NCI-H1092 (cell line): Measurements from ENCODE around the gene KRT80.

ENCODE experiments used
- DNase-seq: peaks from one replicate; lab custom pipeline; 2025; lab: John Stamatoyannopoulos, UW

The KRT80 gene

DNA sequence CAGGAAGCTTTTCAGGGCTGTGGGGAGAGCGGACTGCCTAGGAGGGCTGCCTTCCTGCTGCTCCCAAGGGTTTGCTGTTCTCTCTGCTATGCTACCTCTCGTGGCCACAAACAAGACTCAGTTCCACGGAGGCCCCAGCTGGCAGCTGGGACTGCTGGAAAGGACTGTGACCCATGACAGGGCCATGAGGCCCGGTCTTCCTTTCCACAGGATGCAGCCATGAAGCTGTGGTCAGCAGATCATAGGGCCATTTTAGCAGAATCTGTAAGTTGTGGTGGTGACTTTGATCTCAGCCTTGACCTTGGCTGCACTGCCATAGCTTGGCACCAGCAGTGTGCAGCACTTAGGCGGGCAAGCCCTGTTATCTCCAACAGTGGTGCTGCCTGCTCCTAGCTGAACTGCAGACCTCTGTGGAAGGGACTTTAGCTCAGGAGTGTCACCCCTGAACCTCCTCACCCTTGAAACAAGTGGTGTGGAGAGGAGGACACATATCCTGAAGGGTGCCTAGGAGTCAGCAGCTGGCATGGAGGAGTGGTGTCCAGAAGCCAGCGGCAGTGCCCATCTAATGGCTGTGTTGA is 12.3 kb downstream of the KRT80 start:
- DNase-seq: no peak

DNA sequence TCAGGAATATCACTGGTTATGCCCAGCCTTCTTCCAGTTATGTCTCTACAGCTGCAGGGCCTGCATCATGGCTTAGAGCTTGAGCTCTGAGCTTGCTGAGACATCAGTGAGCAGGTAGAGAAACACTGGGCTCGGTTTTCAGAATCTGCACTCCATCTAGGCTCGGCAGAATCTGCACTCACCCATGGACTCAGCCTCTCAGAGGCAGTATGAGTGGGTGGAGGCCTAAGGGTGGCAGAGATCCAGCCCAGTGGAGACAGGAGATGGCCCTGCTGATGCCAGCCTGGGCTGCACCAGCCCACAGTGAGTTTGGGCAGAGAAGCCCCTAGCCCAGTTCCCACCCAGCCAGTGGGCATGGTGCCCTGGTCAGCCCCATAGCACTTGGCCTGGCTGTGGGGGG is 12.8 kb downstream of the KRT80 start:
- no peak for DNase-seq

DNA sequence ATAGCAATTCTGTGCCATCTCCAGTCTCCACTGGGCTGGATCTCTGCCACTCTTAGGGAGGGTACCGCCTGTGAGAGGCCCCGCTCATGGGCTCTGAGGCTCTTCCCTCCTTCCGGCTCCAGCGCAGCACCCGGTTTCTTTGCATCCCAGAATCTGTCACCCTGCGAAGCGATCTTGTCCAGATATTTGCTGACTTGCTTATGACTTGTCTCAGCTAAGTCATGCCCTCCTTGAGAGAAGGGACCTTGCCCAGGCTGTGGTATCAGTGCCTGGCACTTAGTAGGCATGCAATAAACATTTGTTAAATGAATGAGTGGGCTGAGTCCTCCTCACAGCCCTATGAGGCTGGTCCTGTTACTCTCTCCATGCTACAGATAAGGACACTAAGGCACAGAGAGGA is 13.4 kb downstream of the KRT80 start:
- no peak for DNase-seq

DNA sequence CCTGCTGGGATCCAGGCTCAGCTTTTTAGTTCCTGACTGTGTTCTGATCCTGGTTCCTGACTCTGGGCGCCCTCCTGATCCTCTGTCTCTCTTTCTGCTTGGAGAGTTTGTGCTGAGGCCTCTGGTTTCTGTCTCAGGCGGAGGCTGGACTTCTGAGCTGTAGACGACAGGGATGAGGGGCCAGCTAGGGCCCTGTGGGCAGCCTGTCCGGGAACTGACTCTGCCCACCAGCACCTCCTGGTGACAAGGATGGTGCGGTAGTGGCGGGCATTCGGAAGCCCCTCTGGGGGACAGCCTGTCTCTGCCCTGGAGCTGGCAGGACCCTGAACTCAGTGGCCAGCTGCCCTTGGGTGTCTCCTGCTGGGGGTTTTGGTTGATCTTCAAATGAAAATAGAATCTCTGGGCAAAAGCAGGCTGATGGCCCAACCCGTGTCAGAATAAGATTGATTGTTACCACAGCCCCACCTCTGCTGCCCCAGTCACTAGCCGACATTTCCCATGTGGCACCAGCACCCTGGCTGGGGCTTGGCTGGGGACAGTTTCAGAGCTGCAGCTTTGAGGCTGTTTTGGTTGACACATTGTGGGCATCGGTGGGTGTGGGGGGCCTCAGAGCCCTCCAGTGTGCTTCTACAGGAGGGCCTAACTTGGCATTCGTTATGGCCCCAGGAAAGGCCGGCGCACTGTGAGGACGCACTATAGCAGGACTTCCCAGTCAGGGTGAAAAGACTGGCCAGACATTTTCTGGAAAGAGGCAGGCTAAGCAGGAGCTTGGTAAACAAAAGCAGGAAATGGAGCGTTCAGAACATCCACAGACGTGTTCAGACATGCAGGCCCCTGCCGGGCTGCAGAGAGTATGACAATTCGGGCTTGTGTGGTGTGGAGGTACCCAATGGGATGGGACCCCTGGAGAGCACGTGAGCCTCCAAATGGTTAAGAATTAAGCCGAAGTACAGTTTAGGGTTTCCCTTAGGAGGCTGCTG is 16.2 kb downstream of the KRT80 start:
- DNase-seq: no peak

DNA sequence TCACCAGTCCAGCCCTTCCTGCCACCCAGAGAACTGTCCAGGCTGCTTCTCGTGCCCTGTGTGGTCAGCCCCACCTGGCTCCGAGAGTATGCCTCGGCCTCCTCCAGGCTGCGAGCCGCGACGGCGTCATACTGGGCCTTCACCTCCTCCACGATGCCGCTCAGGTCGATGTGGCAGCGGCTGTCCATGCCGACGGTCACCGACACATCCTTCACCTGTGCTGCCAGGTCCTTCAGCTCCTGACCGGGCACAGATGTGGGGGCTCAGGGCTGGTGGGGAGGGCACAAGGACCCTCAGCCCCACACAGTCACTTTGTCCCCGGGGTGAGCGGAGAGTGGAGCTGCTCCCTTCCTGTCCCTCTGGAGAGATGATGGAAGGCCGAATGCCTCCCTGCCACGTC is 18.3 kb downstream of the KRT80 start:
- no peak for DNase-seq

DNA sequence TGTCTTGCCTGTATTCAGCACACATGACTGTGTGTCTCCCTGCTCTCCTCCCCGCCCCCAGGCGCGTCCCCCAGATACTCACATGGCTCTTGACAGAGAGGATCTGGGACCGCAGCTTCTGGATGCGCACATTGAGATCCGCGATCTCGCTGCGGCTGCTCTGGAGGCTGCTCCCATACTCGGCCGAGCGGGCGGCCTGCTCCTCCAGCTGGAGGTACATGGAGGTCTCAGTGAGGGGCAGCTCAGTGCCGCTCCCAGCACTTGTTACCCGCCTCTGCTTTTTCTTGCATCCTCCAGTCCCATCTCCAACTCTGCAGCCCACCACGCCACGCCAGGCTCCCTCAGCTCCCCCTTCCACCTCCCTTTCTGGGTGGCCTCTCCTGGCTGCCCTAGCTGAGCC is 18.9 kb downstream of the KRT80 start:
- DNase-seq: no peak

DNA sequence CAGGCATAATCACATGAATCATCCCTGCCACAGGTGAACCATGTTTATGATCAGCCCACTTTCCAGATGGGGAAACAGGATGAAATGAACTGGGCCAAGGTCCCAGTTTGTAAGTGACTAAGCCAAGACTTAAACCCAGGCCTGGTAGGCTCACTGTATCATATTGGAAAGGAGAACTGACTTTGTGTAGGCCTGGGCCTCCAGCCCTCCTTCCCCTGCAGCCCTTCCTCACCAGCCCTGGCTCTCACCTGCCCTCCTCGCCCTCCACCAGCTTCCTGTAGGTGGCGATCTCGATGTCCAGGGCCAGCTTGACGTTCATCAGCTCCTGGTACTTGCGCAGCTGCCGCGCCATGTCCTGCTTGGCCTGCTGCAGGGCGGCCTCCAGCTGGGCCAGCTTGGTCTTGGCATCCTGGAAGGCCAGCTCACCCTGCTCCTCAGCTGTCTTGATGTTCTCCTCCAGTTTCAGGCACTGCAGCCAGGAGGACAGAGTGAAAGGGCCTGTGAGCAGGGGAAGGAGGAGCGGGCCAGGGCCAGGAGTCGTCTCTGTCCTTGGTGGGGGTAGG is 19.8 kb downstream of the KRT80 start:
- DNase-seq: peak; percentile 2

DNA sequence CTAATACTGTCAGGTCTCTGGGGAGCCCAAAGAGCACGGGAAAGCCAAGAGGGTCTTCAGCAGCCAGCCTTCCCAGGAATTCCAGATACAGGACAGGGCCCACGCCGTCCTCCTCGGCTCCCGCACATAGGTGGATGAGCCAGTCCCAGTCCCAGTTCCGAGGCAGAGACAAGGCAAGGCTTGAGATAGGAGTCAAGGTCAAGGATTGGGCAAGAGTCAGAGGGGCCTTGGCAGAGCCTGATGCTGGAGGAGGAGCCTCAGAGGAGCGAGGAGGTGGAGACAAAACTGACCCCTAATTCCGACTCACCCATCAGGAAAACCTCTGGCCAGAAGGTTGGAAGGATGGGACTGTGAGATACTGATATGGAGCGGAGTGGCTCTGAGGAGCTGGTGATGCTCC is 21.0 kb downstream of the KRT80 start:
- DNase-seq: no peak

DNA sequence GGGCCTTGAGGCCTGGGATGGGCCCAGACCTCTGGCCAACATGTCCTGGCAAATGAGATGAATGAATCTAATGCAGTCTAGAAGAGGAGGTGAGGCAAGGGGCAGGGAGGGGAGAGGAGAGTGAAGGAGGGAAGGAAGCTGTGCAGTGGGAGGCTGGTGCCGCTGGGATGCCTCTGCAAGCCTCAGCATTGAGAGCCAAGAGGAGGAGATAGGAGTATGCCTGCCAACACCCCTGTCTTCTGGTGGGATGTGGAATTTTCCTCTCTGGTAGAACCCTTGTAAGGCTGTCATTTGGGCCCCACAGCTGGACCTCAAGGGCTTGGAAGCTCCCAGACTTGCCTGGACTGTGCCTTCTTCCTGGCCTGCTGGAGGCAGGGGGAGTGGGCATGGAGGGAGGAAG is 21.9 kb downstream of the KRT80 start:
- no peak for DNase-seq

DNA sequence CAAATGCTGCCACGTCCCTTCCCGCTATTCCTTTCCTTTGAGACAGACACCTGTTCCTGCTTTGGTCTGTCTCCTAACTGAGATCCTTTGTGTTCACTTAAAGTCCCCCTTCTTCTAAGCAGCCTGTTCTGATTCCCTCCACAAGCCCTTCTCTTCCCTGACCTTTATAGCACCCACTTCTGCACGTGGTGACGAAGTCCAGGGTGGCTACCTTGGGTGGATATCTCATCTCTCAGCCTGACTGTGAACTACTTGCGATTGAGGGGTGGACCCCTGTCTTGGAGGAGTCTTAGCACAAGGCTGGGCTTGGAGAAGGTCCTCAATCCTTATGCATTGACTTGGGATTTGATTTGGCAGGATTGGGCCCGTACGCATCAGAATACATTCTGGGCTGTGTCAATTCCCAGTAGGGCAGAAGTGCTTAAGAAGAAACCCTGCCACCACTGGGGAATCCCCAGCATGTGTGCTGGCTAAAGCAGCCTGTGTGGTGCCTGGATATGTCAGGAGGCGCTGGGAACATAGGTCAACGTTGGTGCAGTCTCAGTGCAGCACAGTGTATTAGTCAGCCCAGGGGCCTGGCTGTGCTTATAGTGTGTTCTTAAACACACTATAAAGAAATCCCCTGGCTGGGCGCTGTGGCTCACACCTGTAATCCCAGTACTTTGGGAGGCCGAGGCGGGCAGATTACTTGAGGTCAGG is 23.6 kb downstream of the KRT80 start:
- no peak for DNase-seq

DNA sequence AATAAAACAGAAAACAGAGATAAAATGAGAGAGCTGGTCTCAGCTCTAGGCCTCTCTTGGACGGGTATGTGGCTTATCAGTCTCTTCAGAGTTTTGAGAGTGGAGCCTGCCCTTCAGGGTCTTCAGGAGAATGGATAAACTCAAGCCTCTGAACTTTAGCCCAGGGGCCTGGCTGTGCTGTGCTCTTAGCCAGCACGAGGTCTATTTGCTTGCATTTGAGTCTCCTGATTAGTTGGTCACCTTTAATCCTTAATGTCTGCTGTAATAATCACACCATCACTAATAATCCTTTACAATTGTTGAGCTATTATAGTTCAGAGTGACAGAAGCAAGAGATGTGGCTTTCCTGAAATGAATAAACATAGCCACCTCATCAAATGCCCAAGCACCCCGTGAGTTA is 24.3 kb downstream of the KRT80 start:
- no peak for DNase-seq

DNA sequence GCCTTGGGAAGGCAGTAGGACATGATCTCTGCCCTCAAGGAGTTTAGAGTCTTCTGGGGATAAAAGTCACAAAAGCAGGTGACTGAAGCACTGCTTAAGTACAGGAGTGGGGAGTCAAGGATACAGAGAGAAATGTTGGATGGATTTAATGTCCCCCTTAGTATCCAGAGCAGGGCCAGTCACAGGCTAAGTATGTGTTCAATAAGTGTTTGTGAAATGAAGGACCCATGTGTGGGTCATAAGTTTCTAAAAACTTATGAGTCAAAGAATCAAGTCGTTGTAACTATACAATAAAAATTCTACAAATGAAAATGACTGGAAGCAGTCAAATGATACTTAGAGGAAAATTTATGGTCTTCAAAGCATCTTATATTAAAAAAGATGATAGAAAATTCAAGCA is 25.1 kb downstream of the KRT80 start:
- DNase-seq: no peak

DNA sequence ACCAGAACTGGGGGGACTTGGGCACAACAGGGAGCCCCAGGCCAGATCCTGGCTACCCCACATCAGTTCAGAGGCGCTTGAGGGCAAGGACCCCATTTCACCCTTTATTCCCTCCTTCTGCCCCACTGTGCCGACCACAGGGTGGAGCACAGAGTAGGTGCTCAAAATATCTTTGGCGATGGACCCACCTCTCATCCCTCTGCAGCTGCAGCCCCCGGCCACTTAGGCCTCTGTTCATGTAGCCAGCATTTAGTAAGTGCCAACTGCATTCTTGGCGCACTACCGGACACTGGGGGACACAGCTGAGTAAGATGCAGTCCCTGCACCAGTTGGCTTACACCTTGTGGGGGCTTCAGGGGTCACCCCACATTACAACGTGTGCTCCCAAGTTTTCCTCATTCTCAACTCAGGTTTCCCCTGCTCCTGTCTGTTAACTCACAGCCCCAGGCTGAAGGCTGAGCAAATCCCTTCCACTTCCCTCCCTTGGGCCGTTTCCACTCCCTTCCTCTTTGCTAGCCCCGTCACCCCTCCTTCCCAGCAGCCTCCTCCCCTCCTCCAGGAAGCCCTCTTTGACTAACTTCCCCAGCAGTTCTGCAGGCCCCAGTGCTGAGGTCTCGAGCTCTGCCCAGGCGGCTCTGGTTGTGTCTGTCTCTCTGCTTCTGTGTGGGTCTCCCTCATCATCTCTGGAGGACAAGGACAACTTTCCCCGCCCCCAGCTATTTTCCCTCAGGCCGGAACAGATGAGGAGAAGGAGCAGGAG is 26.5 kb downstream of the KRT80 start:
- DNase-seq: no peak

DNA sequence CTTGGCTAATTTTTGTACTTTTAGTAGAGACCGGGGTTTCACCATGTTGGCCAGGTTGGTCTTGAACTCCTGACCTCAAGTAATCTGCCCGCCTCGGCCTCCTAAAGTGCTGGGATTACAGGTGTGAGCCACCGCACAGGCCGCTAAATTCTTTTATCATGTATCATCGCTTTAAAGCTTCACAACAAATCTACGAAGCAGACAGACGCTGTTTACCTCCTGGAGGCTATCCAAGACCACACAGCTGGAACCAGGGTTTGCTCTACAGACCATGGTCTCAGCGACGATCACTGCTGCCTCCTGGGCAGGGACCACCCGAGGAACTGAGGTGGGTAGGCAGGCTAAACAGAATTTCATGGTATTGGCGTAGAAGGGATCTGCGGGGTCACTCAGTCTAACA is 27.2 kb downstream of the KRT80 start:
- DNase-seq: peak; percentile 6

DNA sequence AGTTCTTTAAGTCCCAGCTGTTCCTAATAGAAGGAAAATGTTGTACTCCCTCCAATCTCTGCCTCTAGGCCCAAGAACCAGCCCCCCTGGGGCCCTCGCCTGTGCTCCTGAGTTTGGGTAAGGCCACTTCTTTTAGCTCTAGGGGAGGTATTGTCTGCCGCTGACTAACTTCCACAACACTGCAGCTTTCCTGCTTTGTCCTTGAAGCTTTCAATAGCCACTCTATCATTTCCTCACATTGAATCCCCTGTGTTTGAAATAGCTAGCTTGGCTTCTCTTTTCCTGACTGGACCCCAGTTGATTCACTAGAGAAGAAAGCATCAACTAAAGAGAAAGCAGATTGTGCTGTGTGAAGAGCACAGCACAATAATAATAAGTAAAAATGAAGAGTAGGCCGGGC is 28.8 kb downstream of the KRT80 start:
- DNase-seq: no peak

DNA sequence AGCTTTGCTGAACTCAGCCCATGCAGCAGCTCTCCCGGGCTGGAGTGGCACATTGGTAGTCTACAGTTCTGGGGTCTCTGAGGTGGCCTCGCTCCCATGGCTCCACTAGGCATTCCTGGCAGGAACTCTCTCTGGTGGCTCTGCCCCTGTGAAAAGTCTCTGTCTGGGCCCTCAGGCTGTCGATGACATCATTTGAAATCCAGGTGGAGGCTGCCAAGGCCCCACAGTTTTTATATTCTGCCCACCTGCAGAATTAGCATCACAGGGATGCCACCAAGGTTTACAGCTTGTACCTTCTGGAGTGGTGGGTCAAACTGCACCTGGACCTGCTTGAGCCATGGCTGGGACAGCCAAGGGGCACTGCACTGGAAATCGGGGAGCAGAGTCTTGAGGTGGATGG is 31.6 kb downstream of the KRT80 start:
- DNase-seq: no peak

DNA sequence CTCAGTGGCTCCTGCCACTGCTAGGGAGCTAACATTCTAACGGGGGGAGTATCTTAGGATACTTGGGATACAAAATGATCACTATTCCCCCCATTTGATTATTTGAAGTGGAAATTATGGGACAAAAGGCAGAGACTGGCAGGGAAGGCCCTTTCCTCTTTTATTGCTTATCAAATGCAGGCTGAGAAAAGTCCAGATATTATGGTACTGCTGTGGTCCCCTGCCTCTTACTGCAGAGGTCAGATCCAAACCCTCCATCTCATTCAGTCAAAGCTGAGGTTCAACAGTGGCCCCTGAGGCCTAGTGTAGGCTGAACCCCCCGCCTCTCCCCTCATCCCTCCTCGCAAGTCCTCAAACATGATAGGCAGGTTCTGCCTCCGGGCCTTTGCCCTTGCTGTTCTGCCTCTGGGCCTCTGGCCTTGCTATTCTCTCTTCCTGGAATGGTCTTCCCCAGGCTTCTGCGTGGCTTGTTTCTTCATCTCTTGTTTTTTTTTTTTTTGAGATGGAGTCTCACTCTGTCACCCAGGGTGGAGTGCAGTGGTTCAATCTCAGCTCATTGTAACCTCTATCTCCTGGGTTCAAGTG is 34.2 kb downstream of the KRT80 start:
- no peak for DNase-seq

DNA sequence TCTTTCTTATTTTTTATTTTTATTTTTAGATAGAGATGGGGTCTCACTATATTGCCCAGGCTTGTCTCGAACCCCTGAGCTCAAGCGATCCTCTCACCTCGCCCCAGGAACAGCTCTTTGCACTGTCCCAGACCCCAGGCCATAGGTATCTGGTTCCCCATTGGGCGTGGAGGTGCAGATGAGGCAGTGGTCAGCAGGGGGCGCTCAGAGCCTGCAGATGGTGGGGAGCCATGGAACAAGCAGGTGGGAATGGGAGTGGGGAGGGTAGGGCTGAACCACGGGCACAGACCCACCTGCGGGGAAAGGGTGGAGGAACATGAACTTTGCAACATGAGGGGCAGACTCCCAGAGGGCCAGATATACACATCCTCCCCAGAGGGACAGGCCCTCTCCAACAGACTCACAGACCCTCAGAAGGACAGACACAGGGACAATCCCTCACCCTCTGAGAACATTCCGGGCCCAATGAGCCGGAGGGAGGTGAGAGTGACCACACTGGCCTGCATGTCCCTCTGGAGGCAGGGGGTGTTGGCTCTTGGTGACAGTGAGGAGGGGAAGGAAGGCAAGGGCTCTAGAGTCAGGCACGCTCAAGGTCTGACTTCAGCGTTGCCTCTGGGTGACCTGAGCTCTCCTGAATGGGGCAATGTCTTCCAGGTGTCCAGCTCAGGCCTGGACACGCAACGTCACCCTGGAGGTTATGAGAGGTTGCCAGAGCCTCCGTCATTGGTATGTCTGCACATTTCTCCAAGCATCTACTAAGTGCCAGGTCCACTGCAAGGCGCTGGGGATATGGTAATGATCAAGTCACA is 34.9 kb downstream of the KRT80 start:
- DNase-seq: peak; percentile 46

DNA sequence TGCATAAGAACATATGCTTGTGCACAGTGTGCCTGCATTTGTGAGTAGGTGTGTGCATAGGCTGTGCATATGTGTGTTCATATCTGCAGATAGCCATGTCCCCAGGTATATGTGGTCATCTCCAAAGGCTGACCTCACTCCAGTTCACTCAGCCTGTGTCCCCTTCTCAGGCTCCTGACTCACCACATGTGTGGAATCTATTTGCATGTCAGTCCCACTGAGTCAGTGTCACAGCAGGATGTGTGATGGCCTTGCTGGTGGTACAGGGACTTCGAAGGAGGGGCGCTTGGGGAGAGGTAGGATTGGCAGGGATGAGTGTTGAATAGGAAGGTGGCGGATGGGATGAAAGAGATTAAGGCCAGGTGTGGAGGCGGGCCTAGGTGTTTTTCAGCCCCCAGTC is 35.5 kb downstream of the KRT80 start:
- DNase-seq: no peak

DNA sequence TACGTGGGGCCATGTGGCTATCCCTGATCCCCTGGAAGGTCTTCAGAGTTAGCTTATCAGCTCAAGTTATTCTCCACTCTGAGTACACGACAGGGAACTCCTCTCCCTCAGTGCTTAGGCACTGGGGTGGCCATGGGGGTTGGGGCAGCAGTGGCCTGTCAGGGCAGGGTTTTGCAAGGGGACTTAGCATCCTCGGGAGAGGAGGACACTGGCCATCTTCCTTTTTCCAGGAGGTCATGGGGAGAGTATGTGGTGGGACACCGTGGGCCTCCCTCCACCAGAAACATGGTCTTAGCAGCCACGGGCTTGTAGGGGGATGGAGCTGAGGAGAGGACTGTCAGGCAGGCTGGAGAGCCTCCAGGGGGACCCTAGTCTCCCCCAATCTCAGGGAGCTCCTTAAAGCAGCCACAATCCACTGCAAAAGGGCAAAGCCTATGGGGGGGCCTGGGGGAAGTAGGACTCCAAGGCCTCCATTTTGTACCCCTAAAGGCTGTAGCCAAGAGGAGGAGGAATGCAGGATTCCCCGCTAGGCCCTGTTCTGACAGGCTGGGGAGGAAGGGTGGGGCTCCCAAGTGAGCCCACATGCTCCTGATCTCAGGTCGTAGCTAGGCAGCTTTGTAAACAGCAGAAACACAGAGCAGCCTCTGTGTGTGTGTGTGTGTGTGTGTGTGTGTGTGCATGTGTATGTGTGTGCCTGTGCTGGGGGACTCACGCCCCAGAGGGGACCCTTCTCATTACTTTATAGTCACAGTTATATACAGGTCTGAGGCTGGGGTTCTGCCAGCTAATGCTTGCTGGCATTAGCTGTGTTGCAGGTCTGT is 36.6 kb downstream of the KRT80 start:
- no peak for DNase-seq
